GM19328 (cell line): ENCODE results near the gene NFASC.

Source experiments
- ATAC-seq: cut with Tn5 transposase; IDR thresholded peaks from one replicate; pipeline ENCODE4 v1.9.1; 2021; ENCODE audit warnings: mild to moderate bottlenecking, moderate library complexity; ENCODE audit not compliant: unreplicated experiment

The NFASC gene

GRCh38 chr1:204979306-204979705 lies 108.6 kb downstream of the NFASC start:
- no peak for ATAC-seq

DNA sequence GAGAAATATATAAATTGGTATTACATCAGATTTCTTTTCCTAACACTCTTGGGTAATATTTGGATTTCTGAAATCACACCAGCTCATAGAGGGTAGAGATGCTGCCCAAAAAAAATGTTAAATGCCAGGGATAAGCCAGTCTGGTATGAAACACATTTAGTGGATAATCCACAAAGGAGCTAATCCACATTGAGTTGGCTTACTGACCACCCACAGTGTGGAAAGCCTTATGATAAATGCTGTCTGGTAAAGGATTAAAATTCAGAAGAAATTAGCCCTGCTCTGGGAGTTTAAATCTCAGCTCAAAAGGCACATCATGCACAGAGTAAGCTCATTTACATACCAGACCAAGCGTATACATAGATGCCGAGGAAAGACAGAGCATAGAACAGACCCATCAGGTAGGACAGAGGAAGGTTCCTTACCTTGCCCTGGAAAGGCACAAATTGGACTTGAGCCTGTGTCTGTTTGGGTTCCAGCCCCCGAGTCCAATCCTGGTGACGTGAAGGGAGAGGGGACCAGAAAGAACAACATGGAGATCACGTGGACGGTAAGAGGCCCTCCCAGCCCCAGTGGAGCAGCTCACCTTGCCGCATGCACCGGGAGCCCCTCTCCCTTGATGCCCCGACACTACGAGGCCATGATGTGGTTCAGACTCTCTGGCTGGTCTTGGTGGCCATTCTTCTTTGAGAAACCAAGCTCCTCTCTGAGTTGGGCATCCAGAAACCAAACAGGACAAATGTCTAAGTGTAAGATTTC lies 109.4 kb downstream of the NFASC start:
- ATAC-seq, result no peak

DNA sequence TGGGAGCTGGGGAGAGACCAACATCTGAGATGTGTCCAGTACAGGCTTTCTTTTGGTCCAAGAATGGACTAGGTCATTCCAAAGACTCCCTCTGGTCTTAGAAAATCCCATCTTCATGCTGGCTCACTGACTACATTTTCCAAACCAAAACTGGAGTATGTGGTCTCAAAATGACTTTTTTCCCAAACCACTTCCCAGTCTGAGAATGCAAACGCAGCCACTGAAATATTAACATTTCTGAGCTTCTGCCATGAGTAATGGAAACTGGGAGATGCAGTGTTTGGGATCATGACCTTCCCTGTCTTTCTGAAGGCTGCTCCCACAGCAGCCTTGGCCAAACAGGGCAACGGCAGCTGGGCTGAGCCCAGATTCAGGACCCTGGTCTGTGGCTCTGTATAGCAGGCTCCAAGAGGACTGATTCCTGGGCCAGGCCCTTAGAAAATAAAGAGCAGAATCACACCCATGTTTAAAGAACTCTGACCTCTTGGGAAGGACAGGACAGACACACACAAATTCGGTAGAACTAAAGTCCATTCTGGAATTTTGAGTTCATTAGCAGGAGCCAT lies 110.3 kb downstream of the NFASC start:
- no peak for ATAC-seq

GRCh38 chr1:204983136-204983535 lies 112.5 kb downstream of the NFASC start:
- ATAC-seq, result no peak

GRCh38 chr1:204983881-204984280 lies 113.2 kb downstream of the NFASC start:
- no peak for ATAC-seq

DNA sequence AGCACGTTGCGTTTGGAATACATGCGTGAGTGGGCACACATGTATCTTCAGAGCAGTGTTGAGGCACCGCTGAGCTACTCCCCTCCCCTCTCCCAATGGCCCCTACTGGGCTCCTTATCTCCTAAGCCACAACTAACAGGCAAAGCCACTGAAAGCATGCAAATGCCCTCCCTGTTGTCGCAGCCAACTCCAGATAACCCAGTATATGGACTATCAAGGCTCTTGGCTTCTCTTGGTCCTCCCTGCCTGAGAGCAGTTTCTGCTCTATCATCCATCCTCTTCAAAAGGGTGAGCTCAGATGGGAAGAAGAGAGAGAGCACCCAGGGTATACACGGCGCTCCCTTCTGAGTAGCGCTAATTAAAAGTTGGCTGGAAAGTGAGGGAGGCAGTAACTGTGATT lies 113.8 kb downstream of the NFASC start:
- ATAC-seq, result no peak

GRCh38 chr1:204986181-204986580 lies 115.5 kb downstream of the NFASC start:
- ATAC-seq, result no peak

GRCh38 chr1:204987689-204988088 lies 117.0 kb downstream of the NFASC start:
- no peak for ATAC-seq

DNA sequence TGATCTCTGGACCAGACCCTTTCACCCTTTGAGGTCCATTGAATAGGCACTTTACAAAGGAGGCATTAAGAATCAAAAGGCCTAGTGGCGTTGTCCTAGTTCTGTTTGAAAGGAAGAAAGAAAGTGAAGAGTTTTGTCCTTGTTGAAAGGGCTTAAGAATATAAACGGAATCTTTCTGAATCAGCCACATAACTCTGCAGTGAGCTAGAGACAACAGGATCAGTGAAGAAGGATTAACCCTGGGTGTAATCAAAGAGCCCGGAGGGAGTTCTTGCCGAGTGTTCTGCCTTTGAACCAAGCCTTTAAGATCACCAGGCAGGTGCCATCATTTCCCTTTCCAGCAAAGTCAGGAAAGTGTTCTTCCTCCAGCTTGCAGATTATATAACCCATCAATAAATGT lies 117.5 kb downstream of the NFASC start:
- no peak for ATAC-seq

DNA sequence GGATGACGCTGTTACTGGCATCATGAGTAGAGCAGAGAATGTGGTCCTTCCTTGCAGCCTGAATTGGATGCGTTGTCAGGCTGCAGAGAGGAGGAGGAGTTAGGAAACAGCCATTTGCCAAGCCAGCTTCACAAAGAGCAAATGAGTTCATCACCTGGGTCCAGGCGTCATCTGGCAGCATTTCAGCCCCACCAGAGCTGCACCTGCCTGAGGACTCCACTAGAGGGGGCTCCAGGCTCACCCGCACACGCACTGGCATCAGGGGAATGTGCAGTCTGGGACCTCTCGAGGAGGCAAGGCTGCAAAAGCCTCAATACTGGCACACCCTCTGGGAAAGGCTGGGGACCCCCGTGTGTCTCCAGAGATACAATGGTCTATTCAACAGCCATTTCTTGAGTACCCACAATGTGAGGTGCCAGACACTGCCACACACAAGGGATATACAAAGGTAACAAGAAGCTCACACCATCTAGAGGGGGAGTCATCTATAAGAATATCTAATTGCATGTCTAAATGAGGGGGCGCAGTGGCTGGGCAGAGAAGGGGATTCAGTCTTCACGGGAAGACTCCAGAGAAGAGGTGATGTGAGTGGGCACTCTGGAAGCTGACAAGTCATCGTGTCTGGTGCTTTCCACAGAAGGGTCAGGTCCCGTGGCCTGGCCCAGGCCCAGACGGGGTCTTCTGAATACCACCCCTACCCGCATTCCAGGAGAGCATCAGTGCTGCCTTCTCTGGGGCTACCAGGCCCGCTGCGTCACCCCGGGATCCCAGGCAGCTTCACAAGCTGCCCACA lies 118.8 kb downstream of the NFASC start:
- ATAC-seq, result no peak

- ATAC-seq, result no peak
Observed at GRCh38 chr1:204990059-204990664, 119.5 kb downstream of the NFASC start.

- no peak for ATAC-seq
Observed at GRCh38 chr1:204990721-204991341, 120.2 kb downstream of the NFASC start.

DNA sequence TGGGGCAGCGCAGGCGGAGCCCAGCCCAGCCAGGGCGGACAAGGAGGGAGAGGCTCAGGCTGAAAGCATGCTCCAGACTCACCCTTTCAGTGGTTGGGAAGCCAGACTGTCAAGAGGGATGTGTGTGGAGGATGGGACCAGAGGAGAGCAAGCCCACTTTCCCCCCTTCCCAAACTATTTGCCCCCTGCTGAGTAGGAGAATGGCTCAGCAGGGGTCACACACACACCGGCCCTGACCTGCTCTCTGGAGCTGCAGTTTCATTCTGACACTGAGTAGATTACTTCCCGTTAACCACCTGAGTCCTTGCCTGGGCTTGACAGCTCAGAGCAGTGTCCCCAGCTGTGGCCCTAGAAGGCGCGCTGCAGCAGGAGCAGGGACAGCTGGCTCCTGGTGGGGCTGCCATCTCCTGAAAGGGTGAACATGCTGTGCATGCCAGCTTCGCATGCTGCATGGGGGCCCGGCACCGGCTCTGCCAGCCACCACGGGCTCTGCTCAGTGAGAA lies 120.7 kb downstream of the NFASC start:
- ATAC-seq, result no peak

- no peak for ATAC-seq
Observed at GRCh38 chr1:204992201-204992997, 121.7 kb downstream of the NFASC start.

DNA sequence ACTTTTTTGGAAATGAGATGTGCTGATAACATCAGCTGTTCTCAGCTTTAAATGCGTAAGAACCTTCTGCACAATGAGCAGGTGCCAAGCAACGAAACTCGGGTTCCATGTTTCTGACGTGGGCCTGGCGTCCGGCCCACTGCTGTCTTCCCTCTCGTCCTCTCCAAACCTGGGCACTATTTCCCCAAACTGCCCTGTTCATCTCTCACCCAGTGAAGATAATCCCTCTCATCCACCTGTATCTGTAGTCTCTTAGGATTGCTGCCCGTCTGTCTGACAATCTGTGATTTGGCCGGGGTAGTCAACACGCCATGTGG lies 122.3 kb downstream of the NFASC start:
- ATAC-seq, result no peak

DNA sequence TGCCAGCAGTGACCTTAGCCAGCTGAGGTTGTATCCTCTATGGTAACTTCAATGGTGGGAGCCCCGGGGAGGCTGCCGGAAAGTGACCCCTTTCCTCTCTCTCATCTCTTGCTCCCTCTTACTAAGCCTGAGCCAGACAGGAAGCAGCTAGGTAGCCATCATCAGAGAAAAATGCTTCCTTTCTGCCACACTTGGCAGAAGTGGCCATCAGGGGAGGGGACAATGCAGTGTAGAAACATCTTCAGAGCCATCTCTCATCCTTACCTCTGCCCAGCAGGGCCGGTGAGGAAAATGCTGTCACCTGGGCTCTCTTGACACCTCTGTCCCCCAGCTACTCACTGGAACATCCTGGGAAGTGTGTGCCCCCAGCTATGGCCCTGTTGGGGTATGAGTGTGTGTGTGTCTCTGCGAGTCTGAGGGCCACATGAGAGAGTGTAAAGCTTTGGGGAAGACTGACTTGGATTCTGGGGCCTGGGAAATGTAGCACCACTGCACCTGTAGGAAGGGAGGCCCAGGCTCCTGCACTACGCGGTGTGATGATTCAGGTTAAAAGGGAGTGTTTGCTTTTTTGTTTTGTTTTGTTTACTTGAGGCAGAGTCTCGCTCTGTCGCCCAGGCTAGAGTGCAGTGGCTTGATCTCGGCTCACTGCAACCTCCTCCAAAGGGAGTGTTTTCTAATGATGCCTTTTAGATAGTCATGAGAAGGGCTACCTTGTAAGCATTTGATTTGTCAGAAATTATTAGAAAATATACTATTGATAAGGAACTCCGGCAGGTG lies 123.6 kb downstream of the NFASC start:
- ATAC-seq, result no peak

GRCh38 chr1:204996981-204997380 lies 126.3 kb downstream of the NFASC start:
- no peak for ATAC-seq

DNA sequence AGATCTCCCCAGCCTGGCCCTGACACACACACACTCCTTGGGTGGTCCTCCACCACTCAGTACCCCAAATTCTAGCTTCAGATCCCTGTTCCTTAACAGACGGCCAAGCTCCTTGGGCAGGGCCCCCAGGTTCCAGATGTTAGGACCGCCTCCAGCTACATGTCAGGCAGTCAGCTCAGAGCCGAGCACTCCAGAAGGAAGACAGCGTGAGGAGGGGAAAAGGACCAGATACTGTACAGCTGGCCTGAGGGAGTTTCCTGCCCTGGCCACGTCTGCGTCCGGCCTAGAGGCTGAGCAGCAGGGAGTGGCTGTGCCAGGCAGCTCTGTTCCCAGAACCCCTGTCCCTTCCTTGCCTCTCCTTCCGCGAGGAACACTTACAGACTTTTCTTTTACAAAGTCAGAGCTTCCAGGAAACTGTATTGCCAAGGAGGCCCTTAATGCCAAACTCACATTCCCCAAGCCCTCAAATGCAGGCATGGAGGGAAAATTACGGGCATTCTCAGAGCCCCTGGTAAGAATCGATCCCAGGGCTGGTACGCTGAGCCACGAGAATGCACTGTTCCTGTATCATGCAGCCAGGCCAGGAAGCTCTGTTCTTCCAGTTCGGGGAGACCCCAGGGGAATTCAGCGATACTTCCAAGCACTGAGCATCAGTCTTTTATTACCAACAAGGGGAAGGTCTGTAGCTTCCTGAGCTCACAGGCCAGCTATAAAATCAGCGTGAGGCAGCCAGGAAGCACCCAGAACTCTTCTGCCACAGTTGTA lies 127.1 kb downstream of the NFASC start:
- no peak for ATAC-seq

GRCh38 chr1:205001162-205001561 lies 130.5 kb downstream of the NFASC start:
- ATAC-seq, result no peak
